ENCODE data around the gene GNAI3. TPM values are rescaled to one million over a fixed set of nuclear protein-coding genes. Genes with fewer than 3 reads are reported as not detected.

GNAI3 gene
- polyA plus RNA-seq, 1 donor from 2014 or later, result 10.6 TPM

GRCh38 chr1:109503935-109504334, 44.5 kb upstream of the GNAI3 start:
- no peaks in the 10 kb centered on the region for H4K20me1 ChIP-seq (ENCODE audit: insufficient read depth)
- H3K36me3 ChIP-seq (ENCODE audit: insufficient read depth, low read length), result no peaks in the 10 kb centered on the region
- no peaks in the 10 kb centered on the region for H3K79me2 ChIP-seq (replicated peaks; ENCODE audit: insufficient read depth, low read length)
- no peak overlapping the region for H3K4me2 ChIP-seq (ENCODE audit: low read length)
- H3K4me3 ChIP-seq (ENCODE audit: low read length), result no peak overlapping the region
- no peaks in the 10 kb centered on the region for H3K9me3 ChIP-seq (ENCODE audit: low read length)
- no peak overlapping the region for H2AFZ ChIP-seq (ENCODE audit: low read depth, low read length)
- H3F3A ChIP-seq (ENCODE audit: insufficient read depth, low read length, poor library complexity, severe bottlenecking), result no peaks in the 10 kb centered on the region
- TF ChIP-seq MXI1 (conservative IDR thresholded peaks at IDR 0.05; ENCODE audit: poor library complexity, severe bottlenecking) (no peak), SMC3 (conservative IDR thresholded peaks at IDR 0.05; ENCODE audit: poor library complexity) (no peak), POLR2AphosphoS5 (IDR thresholded peaks at IDR 0.05) (no peak), RAD21 (conservative IDR thresholded peaks at IDR 0.05) (no peak), REST (IDR thresholded peaks at IDR 0.05; ENCODE audit: borderline replicate concordance) (no peak), EZH2 (IDR thresholded peaks at IDR 0.05; ENCODE audit: borderline replicate concordance, insufficient read depth, low read length, poor library complexity, severe bottlenecking) (no peak), EP300 (conservative IDR thresholded peaks at IDR 0.05; ENCODE audit: poor library complexity, severe bottlenecking) (no peak), CTCF (IDR thresholded peaks at IDR 0.05; ENCODE audit: poor library complexity, severe bottlenecking) (no peak), TAF1 (IDR thresholded peaks at IDR 0.05; ENCODE audit: low read depth) (no peak)
- no peak overlapping the region for H3K27ac ChIP-seq (ENCODE audit: low read length)
- no peaks in the 10 kb centered on the region for H3K9me2 ChIP-seq (ENCODE audit: insufficient read depth, low read length)
- H3K27me3 ChIP-seq (ENCODE audit: insufficient read depth, low read depth, low read length), result no peaks in the 10 kb centered on the region
- no peak overlapping the region for H3K9ac ChIP-seq (ENCODE audit: low read length)

- H3K4me2 ChIP-seq (ENCODE audit: low read length), result no peak overlapping the region
- no peaks in the 10 kb centered on the region for H3F3A ChIP-seq (ENCODE audit: insufficient read depth, low read length, poor library complexity, severe bottlenecking)
- H3K9me3 ChIP-seq (ENCODE audit: low read length), result no peaks in the 10 kb centered on the region
- H3K27ac ChIP-seq (ENCODE audit: low read length), result no peak overlapping the region
- no peak overlapping the region for H2AFZ ChIP-seq (ENCODE audit: low read depth, low read length)
- no peaks in the 10 kb centered on the region for H4K20me1 ChIP-seq (ENCODE audit: insufficient read depth)
- no peak overlapping the region for H3K9ac ChIP-seq (ENCODE audit: low read length)
- no peaks in the 10 kb centered on the region for H3K27me3 ChIP-seq (ENCODE audit: insufficient read depth, low read depth, low read length)
- H3K36me3 ChIP-seq (ENCODE audit: insufficient read depth, low read length), result no peaks in the 10 kb centered on the region
- H3K79me2 ChIP-seq (replicated peaks; ENCODE audit: insufficient read depth, low read length), result no peaks in the 10 kb centered on the region
- TF ChIP-seq CTCF (IDR thresholded peaks at IDR 0.05; ENCODE audit: poor library complexity, severe bottlenecking), result no peak
- TF ChIP-seq REST (IDR thresholded peaks at IDR 0.05; ENCODE audit: borderline replicate concordance), result no peak
- no peaks in the 10 kb centered on the region for H3K9me2 ChIP-seq (ENCODE audit: insufficient read depth, low read length)
- no peak overlapping the region for H3K4me3 ChIP-seq (ENCODE audit: low read length)
These were observed 43.4 kb upstream of the GNAI3 start for GRCh38 chr1:109504974-109505373.

Data from neural cell (in vitro differentiated cells).